Central memory CD4-positive, alpha-beta T cell (primary cell): ENCODE data around the gene DNAH7.

Experiments
- DNase-seq: peaks from one replicate; pipeline ENCODE4 v3.0.0; 2022

The DNAH7 gene

DNA sequence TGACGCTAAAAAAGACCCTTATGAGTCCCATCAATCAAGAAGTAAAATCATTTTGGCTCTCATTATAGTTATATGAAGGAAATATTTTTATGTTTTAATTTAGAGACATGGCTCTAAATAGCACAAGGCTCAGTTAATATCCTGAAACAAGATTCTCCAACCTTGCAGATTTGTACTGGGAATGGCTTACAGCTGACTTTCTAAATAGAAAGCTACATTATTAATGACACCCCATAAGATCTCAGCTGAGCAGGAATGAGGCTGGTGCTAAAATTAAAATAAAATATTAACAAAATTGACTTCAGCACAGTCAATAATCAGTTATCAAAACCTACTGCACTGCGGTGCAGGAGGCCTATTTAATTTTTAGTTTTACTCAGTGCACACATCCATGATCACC is 274.8 kb downstream of the DNAH7 start:
- no peak for DNase-seq

GRCh38 chr2:195782156-195782555 is 286.5 kb downstream of the DNAH7 start:
- no peak for DNase-seq

DNA sequence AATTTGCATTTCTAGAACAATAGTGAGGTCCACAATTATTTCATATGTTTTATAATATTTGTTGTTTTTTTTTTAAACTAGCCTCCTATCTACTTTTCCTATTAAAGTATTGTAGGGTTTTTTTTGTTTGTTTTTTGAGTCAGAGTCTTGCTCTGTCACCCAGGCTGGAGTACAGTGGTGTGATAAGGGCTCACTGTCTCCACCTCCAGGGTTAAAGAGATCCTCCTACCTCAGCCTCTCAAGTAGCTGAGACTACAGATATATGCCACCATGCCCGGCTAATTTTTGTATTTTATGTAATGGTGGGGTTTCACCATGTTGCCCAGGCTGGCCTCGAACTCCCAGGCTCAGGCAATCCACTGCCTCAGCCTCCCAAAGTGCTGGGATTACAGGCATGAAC is 289.1 kb downstream of the DNAH7 start:
- no peak for DNase-seq

GRCh38 chr2:195769975-195770374 is 298.7 kb downstream of the DNAH7 start:
- no peak for DNase-seq

DNA sequence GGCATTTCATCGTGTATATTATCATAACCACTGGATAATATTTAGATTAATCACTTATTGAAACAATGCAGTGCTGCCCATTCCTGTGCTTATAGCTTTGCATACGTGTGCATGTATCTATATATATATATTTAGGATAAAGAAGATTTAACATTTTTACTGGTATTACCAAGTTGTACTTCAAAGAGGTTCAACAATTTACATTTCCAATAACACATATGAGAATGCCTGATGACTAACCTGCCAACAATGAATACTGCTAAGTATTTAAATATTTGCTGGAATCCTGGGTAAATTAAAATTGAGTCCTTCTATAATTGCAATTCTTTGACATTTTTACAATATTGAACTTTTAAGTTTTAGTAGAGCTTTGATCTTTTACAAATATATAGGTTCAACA is 300.2 kb downstream of the DNAH7 start:
- DNase-seq = no peak

GRCh38 chr2:195766691-195767090 is 301.9 kb downstream of the DNAH7 start:
- no peak for DNase-seq

DNA sequence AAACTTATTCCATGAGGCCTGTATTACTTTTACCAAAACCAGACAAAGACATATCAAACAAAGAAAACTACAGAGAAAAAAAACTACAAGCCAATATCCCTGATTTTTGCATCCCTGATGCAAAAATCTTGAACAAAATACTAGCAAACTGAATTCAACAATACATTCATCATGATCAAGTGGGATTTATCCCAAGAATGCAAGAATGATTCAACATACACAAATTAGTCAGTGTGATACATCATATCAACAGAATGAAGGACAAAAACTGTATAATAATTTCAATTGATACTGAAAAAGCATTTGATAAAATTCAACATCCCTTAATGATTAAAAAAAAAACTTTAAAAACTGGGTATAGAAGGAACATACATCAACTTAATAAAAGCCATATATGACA is 304.8 kb downstream of the DNAH7 start:
- DNase-seq = no peak

DNA sequence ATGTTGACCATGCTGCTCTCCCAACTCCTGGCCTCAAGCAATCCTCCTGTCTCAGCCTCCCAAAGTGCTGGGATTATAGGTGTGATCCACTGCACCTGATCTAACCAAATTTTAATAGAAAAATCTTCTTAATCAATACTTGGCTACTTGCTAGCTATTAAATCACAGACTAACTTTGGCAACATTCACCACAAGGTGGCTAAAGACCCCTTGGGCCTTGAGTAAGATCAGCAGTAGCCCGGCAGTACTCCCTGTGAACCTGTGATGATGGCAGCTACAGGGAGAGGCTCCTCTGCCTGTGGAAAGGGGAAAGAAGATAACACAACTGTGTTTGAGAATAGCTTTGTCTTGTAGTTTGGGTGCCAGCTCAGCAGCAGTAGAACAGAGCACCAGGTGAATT is 308.8 kb downstream of the DNAH7 start:
- DNase-seq = no peak

GRCh38 chr2:195758846-195759245 is 309.8 kb downstream of the DNAH7 start:
- no peak for DNase-seq

DNA sequence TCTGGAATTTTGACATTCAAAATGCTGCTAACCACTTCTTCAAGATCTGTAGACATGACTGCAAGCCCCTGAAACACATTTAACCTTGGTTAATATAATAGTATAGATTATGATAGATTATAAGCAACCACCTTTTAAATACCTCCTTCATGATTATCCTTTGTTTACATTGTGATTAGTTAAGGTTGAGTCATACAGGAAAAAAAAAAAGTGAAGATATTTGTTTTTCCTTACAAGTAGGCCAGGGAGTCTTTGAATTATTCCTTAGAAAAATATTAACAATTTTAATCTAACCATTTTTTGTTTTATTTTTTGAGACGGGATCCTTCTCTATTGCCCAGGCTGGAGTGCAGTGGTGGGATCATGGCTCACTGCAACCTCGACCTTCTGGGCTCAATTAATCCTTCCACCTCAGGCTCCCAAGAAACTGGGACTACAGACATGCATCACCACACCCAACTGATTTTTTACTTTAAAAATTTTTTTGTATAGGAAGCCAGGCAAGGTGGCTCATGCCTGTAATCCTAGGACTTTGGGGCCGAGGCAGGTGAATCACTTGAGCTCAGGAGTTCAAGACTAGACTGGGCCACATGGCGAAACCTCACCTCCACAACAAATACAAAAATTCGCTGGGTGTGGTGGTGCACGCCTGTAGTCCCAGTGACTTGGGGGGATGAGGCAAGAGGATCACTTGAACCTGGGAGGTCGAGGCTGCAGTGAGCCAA is 312.3 kb downstream of the DNAH7 start:
- no peak for DNase-seq

DNA sequence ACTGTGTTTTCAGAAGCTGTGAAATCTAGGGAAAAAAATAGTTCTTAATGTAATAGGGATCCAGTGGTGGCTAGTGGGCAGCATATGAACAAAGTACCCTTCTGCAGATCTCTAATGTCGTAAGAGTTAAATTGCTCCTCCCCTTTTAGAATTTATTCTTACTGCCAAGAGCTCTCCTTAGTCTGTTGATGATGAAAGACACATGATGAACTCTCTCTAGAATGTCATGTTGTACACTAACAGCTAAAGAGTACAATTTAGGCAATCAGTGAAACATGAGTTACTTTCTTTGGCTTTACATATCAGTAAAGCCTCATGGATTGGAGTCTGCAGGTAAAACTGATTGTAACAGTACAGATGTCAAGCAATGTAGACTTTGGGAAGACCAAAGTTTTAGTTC is 327.4 kb downstream of the DNAH7 start:
- no peak for DNase-seq

DNA sequence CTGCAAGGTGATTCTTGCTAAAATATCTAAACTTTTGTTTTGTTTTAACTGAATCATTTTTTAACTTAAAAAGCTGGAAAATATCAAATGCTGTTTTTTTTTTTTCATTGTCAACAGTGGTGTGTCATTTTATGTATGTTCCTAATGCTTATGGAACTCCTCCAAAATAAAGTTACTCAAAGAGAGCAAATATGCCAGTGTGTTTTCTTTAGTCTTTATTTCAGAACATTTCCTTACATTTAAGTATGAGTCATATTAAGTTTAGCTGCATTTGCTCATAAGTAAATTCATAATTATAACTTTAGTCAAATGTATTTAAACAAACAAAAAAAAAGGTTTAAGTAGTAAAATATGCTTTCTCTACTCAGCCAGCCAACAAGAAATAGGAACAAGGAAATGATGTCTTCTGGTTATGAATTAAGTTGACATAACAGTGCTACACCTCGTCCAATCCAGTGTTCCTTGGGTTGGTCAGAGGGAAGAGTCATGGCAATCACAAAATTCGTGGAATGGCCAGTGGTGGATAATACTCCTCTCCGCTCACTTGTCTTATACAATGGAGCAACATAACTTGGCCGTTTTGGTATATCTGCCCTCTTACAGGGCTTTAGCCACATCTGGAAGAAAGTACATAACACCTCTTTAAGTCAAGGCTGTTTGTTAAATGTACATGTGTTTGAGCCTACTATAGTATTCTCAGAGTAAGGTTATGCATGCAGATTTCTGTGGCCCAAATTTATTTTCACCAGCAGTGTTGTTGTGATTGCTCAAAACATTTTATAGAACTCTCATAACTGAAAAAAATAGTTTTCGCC is 330.9 kb downstream of the DNAH7 start:
- no peak for DNase-seq

- DNase-seq = no peak
Measured at GRCh38 chr2:195735347-195735746, 333.3 kb downstream of the DNAH7 start.

GRCh38 chr2:195734931-195735330 is 333.7 kb downstream of the DNAH7 start:
- DNase-seq = no peak

- no peak for DNase-seq
Measured at GRCh38 chr2:195734395-195734794, 334.2 kb downstream of the DNAH7 start.

DNA sequence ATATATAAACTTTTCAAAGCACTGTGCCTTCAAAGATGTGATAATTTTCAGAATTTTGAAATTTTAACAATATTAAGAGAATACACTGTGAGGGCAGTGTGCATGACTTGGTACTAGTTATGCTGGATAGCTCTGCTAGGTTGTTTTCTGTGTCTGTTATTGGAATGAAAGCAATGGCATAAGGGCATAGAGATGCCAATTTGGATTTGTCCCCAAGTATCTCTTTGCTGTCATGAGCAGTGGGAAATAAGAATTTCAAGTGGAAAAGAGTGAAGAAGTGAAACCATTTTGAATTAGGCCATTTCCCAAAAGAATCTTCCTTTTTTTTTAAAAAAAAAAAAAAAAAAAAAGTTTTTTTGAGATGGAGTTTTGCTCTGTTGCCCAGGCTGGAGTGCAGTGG is 334.8 kb downstream of the DNAH7 start:
- DNase-seq = no peak

GRCh38 chr2:195732574-195732973 is 336.1 kb downstream of the DNAH7 start:
- no peak for DNase-seq

GRCh38 chr2:195730912-195731311 is 337.7 kb downstream of the DNAH7 start:
- no peak for DNase-seq

DNA sequence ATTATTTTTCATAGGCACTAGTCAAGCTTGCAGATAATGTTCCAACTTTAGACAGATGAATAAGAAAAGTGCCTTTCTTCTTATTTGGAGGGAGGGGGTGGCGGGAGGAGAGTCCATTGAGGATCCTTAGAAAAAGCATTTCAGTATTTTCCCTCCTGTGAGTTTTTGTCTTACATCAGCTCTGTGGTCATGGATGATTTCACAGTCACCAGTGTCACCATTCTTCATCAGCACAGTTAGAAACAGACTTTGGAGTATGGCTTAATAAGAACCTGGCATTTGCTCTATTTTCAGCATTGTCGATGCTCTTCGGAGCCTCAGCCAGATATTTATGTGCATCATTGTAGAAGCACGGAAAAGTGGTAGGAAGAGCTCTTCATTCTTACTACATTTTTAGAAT is 341.5 kb downstream of the DNAH7 start:
- no peak for DNase-seq

- no peak for DNase-seq
Measured at GRCh38 chr2:195722075-195722474, 346.6 kb downstream of the DNAH7 start.

DNA sequence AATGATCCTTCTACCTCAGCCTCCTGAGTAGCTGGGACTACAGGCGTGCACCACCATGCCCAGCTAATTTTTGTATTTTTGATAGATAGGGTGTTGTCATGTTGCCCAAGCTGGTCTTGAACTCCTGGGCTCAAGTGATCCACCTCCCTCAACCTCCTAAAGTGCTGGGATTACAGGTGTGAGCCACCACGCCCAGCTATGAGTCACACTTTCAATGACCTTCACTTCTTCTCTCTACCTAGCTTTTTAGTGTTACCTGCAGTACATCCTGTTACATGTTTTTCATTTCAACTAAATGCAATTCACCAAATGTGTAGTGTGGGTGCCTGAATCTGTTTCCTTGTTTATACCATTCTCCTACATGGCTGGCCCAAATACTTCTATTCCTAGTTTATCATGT is 347.6 kb downstream of the DNAH7 start:
- no peak for DNase-seq

GRCh38 chr2:195716466-195716865 is 352.2 kb downstream of the DNAH7 start:
- DNase-seq = no peak

DNA sequence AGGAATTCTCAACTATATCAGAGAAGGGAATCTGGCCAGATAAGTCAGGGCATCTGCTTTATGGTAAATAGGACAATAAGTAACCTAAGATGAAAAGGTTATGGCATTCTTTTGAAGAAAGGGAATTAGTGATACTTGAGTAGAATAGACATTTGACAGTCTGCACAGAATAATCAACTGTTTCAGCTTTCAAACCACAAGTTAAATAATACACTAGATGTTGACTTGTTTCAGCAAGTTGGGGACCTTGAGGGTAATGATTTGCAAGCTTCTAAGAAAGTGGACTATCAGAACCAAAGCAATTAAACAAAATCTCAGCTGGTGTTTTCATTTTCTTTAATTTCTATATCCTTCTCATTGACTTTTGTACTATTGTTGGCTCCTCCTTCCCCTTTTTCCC is 357.2 kb downstream of the DNAH7 start:
- no peak for DNase-seq
